NB4 (cell line): ENCODE results near the gene STX10.

Experiments used
- CTCF ChIP-seq: IDR thresholded peaks from one replicate; pipeline ENCODE4 v1.5.1; 2012; ENCODE audit warnings: low read depth, low read length
- MYC ChIP-seq: IDR thresholded peaks from 2 replicates; pipeline ENCODE4 v1.6.1; 2011; ENCODE audit warnings: low read depth, low read length
- POLR2A ChIP-seq: IDR thresholded peaks from 2 replicates; pipeline ENCODE4 v1.6.1; 2011; ENCODE audit warnings: mild to moderate bottlenecking; ENCODE audit not compliant: insufficient read length; ENCODE audit errors: extremely low read depth
- TF ChIP-seq, protein P1 (sequence below): IDR thresholded peaks from 2 replicates; pipeline ENCODE4 v1.6.1; 2011; ENCODE audit warnings: low read depth, low read length

DNA sequence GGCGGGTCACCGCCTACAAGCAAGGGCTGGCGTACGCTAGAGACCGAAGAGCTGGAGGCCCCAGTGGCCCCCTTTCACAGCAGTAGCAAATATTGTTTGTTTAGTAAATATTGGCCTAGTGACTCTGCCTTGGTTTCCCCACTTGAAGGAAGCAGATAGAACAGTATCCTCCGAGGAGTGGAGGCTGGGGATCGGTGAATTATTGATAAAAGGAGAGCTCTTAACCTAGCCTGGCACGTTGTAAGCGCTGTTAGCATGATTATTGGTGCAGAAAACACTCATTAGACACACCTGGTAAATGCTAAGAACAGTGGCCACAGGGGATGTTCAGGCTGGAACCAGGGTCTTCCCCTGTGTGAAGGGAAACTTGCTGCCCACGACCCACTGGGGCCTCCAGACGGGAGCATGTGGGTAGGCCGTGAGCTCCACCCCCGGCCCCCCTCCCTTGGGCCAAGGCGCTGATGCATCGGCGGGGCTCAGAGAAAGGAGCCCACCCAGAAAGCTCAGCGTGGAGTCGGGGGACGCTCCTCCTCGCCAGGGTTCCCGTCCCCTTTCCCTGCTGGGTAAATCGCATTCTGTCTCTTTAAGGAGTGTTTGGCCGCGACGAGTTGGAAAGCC, 2.3 kb upstream of the STX10 start:
- TF ChIP-seq CTCF (no peak), POLR2A (no peak), MYC (no peak; the same call in 1 of the 2 replicates)
- TF ChIP-seq, protein P1, sequence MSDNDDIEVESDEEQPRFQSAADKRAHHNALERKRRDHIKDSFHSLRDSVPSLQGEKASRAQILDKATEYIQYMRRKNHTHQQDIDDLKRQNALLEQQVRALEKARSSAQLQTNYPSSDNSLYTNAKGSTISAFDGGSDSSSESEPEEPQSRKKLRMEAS: no peak
